Thyroid gland (tissue), 4 donors: ENCODE data around the gene ZDBF2. TPM values are rescaled to one million over a fixed set of nuclear protein-coding genes. Genes with fewer than 3 reads are reported as not detected.
"Not testable (repeated sequence)": the region's sequence is repeated elsewhere in the genome, so short reads cannot be mapped to it uniquely, and the experiment has no call there.

Source experiments
- DNase-seq, 2 donors: peaks; one replicate each; pipeline ENCODE4 v3.0.0-alpha.2; 2019
- H3K27ac ChIP-seq, 3 donors: fragments of 200-600 bp; sonication (generic); 1 replicate in 2 of 3; 2 replicates in 1 of 3; pipeline ENCODE4 v1.5.1; 2016 to 2019; ENCODE audit warnings: mild to moderate bottlenecking in 1 of 3, moderate library complexity in 1 of 3
- H3K27me3 ChIP-seq: fragments of 200-600 bp; sonication (generic); one replicate; pipeline ENCODE4 v1.5.1; 2019
- H3K36me3 ChIP-seq, 2 donors: fragments of 200-600 bp; sonication (generic); one replicate each; pipeline ENCODE4 v1.5.1; 2016 to 2019
- H3K4me1 ChIP-seq, 2 donors: fragments of 200-600 bp; sonication (generic); one replicate each; pipeline ENCODE4 v1.5.1; 2017 to 2019
- H3K4me3 ChIP-seq, 3 donors: fragments of 200-600 bp; sonication (generic); replicated peaks in 1 of 3; 1 replicate in 2 of 3; 2 replicates in 1 of 3; pipeline ENCODE4 v1.5.1; 2016; ENCODE audit warnings: mild to moderate bottlenecking in 1 of 3
- H3K9me3 ChIP-seq: fragments of 200-600 bp; sonication (generic); one replicate; pipeline ENCODE4 v1.5.1; 2017
- POLR2A ChIP-seq, 2 donors: fragments of 450-650 bp; IDR thresholded peaks; one replicate each; pipeline ENCODE4 v1.6.1; 2017; ENCODE audit warnings: antibody characterized with exemption in 2 of 2, mild to moderate bottlenecking in 2 of 2, moderate library complexity in 1 of 2
- WGBS, 2 donors: methylation state at CpG; one replicate each; pipeline ENCODE4 v1.1.5; 2017; 5-methylcytosine and 5-hydroxymethylcytosine counted together
- intact Hi-C: fragments of 100-400 bp; cut with DNase I; formaldehyde crosslinking; loops from one replicate; pipeline ENCODE4 v1.15.1; 2023
- total RNA-seq, 4 donors: library from RNA; depleted of rRNA; stranded (reverse); fragments of >200 nt; gene quantifications; one replicate each; pipeline ENCODE4 v1.2.3, GENCODE V29; 2016
- TF ChIP-seq, protein P1 (sequence below), 6 experiments: fragments of 200-600 bp in 3 of 6; fragments of 450-650 bp in 3 of 6; sonication (generic) in 3 of 6; IDR thresholded peaks; one replicate each; pipeline ENCODE4 v1.5.1; 2016 to 2019; ENCODE audit warnings: antibody characterized with exemption in 6 of 6, mild to moderate bottlenecking in 2 of 6, inconsistent platforms in 1 of 6, moderate library complexity in 1 of 6

Gene ZDBF2
- total RNA-seq: 10 to 100 TPM; 11.0 to 20.9 (median 14.6) TPM

GRCh38 chr2:206274434-206275311, at the start of gene ZDBF2:
Gene ZDBF2 (plus strand): TSS chr2:206274663. CDS start chr2:206281850, 7,187 bp downstream.
- Histone ChIP-seq H3K36me3 (no peaks in the 10 kb centered on the region), H3K27ac (peak within 1 kb of the TSS in 2 of 3 donors; percentile 33 to 61), H3K4me1 (peaks cover 6 to 11% of the 10 kb centered on the region in 2 donors), H3K4me3 (peak within 1 kb of the TSS; percentile 18 to 65 (median 62)), H3K27me3 (no peaks in the 10 kb centered on the region), H3K9me3 (no peaks in the 10 kb centered on the region)
- TF ChIP-seq, protein P1, sequence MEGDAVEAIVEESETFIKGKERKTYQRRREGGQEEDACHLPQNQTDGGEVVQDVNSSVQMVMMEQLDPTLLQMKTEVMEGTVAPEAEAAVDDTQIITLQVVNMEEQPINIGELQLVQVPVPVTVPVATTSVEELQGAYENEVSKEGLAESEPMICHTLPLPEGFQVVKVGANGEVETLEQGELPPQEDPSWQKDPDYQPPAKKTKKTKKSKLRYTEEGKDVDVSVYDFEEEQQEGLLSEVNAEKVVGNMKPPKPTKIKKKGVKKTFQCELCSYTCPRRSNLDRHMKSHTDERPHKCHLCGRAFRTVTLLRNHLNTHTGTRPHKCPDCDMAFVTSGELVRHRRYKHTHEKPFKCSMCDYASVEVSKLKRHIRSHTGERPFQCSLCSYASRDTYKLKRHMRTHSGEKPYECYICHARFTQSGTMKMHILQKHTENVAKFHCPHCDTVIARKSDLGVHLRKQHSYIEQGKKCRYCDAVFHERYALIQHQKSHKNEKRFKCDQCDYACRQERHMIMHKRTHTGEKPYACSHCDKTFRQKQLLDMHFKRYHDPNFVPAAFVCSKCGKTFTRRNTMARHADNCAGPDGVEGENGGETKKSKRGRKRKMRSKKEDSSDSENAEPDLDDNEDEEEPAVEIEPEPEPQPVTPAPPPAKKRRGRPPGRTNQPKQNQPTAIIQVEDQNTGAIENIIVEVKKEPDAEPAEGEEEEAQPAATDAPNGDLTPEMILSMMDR (IDR thresholded peaks at IDR 0.05): no peak
- TF ChIP-seq POLR2A (IDR thresholded peaks at IDR 0.05): peak in 1 of 2 donors; percentile 61
- WGBS, 2 donors: 1 to 4% methylated on average over 37 to 60 of the region's 104 CpGs
- DNase-seq: peak; percentile 45 to 48
- intact Hi-C loops: no loop called here

GRCh38 chr2:206225435-206226232, 48.8 kb upstream of the ZDBF2 start:
- no peak overlapping the region for H3K4me3 ChIP-seq
- no peaks in the 10 kb centered on the region for H3K27me3 ChIP-seq
- H3K27ac ChIP-seq: no peak overlapping the region
- H3K9me3 ChIP-seq: no peaks in the 10 kb centered on the region
- 62 to 64% methylated on average over 5 of the region's 5 CpGs for WGBS, 2 donors
- intact Hi-C loops: no loop called here
- no peak for TF ChIP-seq POLR2A (IDR thresholded peaks at IDR 0.05)
- TF ChIP-seq, protein P1 (IDR thresholded peaks at IDR 0.05): no peak
- DNase-seq: no peak
- H3K36me3 ChIP-seq: no peaks in the 10 kb centered on the region
- H3K4me1 ChIP-seq: no peaks in the 10 kb centered on the region

DNA sequence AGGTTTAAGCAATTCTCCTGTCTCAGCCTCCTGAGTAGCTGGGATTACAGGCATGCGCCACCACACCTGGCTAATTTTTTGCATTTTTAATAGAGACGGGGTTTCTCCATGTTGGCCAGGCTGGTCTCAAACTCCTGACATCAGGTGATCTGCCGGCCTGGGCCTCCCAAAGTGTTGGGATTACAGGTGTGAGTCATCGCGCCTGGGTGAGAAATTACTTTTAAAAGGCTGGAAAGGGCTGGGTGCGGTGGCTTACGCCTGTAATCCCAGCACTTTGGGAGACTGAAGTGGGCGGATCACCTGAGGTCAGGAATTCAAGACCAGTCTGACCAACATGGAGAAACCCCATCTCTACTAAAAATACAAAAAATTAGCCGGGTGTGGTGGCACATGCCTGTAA, 45.8 kb upstream of the ZDBF2 start:
- intact Hi-C loops, DNase-seq, H3K27me3 ChIP-seq, H3K9me3 ChIP-seq, H3K4me3 ChIP-seq, H3K27ac ChIP-seq, H3K4me1 ChIP-seq, H3K36me3 ChIP-seq: not testable (repeated sequence)
- WGBS, 2 donors: 84 to 91% methylated on average over 9 of the region's 9 CpGs

DNA sequence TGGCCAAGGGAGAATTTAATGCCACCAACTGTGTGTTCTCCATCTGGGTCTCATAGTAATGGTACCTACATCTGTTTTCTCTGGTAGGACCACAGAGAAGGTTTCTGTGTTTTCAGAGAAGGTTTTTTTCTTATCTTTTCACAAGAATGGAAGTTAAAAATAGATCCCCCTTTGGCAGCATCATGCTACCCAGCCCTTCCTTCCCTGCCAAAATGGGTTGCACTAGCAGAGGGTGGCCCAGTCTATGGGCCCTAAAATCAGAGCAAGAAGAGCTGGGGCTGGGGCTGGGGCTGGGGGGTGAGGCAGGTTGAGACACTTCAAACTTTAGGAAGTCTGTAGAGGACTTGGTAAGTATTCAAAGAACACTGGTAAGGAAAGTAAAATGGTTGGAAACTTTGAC, 44.8 kb upstream of the ZDBF2 start:
- Histone ChIP-seq H3K9me3 (no peaks in the 10 kb centered on the region), H3K4me1 (no peaks in the 10 kb centered on the region), H3K4me3 (no peak overlapping the region), H3K27me3 (no peaks in the 10 kb centered on the region), H3K36me3 (no peaks in the 10 kb centered on the region), H3K27ac (no peak overlapping the region)
- no peak for DNase-seq
- TF ChIP-seq, protein P1 (IDR thresholded peaks at IDR 0.05): no peak
- no peak for TF ChIP-seq POLR2A (IDR thresholded peaks at IDR 0.05)
- intact Hi-C loops: no loop called here

DNA sequence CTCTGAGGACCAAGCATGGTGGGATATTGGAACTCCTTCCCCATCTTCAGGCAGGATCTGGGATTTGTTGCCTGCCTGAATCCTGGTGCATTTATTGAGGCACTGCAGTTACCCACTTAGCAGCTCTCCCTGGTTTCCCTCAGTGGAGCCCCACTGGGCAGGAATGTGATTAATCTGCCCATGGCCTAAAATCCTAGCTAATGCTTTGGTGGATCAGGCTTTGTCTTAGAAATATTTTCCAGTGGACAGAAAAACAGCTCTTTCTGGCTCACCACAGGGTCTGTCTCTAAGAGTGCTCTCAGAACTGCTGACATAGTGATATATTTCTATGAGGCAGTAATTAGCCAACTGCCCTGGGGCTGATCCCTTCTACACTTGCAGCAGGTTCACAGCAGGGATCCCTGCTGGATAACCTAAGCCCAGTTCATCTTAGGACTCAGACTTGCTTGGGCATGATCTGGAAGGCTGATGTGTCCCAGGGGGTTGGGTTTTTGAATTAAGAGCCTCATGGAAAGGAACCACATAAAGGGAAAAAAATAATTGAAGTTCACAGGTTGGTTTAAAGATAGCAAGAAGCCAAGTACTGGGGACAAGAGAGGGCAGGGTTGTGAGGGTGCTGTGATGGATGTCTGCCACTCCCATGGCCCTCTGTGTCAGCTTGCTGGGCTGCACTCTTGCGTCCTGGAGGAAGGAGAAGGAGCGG, 44.3 kb upstream of the ZDBF2 start:
- TF ChIP-seq, protein P1 (IDR thresholded peaks at IDR 0.05): no peak
- TF ChIP-seq POLR2A (IDR thresholded peaks at IDR 0.05): no peak
- intact Hi-C loops: no loop called here
- no peaks in the 10 kb centered on the region for H3K36me3 ChIP-seq
- no peak overlapping the region for H3K4me3 ChIP-seq
- no peaks in the 10 kb centered on the region for H3K9me3 ChIP-seq
- 69 to 78% methylated on average over 2 of the region's 2 CpGs for WGBS, 2 donors
- H3K4me1 ChIP-seq: no peaks in the 10 kb centered on the region
- H3K27me3 ChIP-seq: no peaks in the 10 kb centered on the region
- no peak for DNase-seq
- H3K27ac ChIP-seq: no peak overlapping the region
